K562 (cell line): ENCODE results near the gene VEGFA. TPM values are rescaled to one million over a fixed set of nuclear protein-coding genes. Genes with fewer than 3 reads are reported as not detected.
A peak's percentile ranks its signal among the peaks of the same experiment; 100 is the strongest.

Experiments used
- DNMT1 ChIP-seq: fragments of 450-650 bp; IDR thresholded peaks from 2 replicates; pipeline ENCODE4 v1.6.1; 2016; ENCODE audit warnings: antibody characterized with exemption, mild to moderate bottlenecking
- FOXK1 ChIP-seq: sonication (generic); formaldehyde crosslinking; IDR thresholded peaks from 2 replicates; pipeline ENCODE4 v1.8.0; 2022; ENCODE audit warnings: missing genetic modification reagents, mild to moderate bottlenecking, borderline replicate concordance
- FOXK2 ChIP-seq, 2 experiments: fragments of 450-650 bp; IDR thresholded peaks in 1 of 2; conservative IDR thresholded peaks in 1 of 2; 2 replicates each; pipeline ENCODE4 v1.6.1; 2016; ENCODE audit warnings: low read depth in 2 of 2, mild to moderate bottlenecking in 1 of 2
- HCFC1 ChIP-seq: IDR thresholded peaks from 2 replicates; pipeline ENCODE4 v1.6.1; 2012; ENCODE audit warnings: low read depth, low read length, improper control_type of control experiment
- HNRNPH1 ChIP-seq: fragments of 200-400 bp; formaldehyde crosslinking; optimal IDR thresholded peaks from 2 replicates; pipeline ENCODE3; 2017; ENCODE audit warnings: low read depth, mild to moderate bottlenecking, low read length, moderate library complexity
- NBN ChIP-seq: fragments of 450-650 bp; IDR thresholded peaks from 2 replicates; pipeline ENCODE4 v1.6.1; 2016; ENCODE audit warnings: low read depth, mild to moderate bottlenecking
- PHF8 ChIP-seq: fragments of 200-600 bp; sonication (generic); IDR thresholded peaks from 2 replicates; pipeline ENCODE4 v1.6.1; 2012; ENCODE audit warnings: mixed run types, mild to moderate bottlenecking, inconsistent platforms, low read length, moderate library complexity, borderline replicate concordance
- RB1 ChIP-seq: fragments of 450-650 bp; IDR thresholded peaks from 2 replicates; pipeline ENCODE4 v1.6.1; 2017; ENCODE audit warnings: low read depth, mild to moderate bottlenecking
- RBM14 ChIP-seq: fragments of 200-400 bp; formaldehyde crosslinking; IDR thresholded peaks from 2 replicates; pipeline ENCODE4 v1.6.1; 2018; ENCODE audit warnings: low read depth, mild to moderate bottlenecking, low read length, moderate library complexity, borderline replicate concordance; ENCODE audit not compliant: insufficient read depth
- ZNF253 ChIP-seq: fragments of 250-450 bp; sonication (Bioruptor Pico); conservative IDR thresholded peaks from 2 replicates; pipeline ENCODE4 v1.6.1; 2021; ENCODE audit warnings: mild to moderate bottlenecking
- ZNF766 ChIP-seq: fragments of 200-800 bp; sonication (Bioruptor generic); conservative IDR thresholded peaks from 2 replicates; pipeline ENCODE4 v1.6.1; 2016; ENCODE audit warnings: missing genetic modification characterization, missing compliant biosample characterization
- polyA plus RNA-seq, 8 experiments: library from polyadenylated mRNA; depleted of rRNA in 4 of 8; stranded (reverse) in 5 of 8; unstranded in 3 of 8; fragments of >200 nt; fragmentation: Nextera tagmentation in 2 of 8; fragmentation: Illumina TruSeq in 1 of 8; extraction: Ambion mirVana in 2 of 8; extraction: Trizol in 1 of 8; gene quantifications; 2 replicates each; pipeline versions ENCODE4 v1.2.1 to v1.2.3, GENCODE V29; 2011 to 2014; ENCODE audit warnings: inconsistent platforms in 1 of 8, missing spikeins in 1 of 8
- total RNA-seq, 7 experiments: library from RNA; depleted of rRNA in 6 of 7; stranded (reverse); fragments of >200 nt in 6 of 7; fragmentation: Illumina TruSeq in 2 of 7; extraction: Trizol in 2 of 7; gene quantifications; 2 replicates each; pipeline versions ENCODE4 v1.2.1 to v1.2.3, GENCODE V29; 2011 to 2021; ENCODE audit warnings: low replicate concordance in 1 of 7
- TF ChIP-seq, protein P1 (sequence below): fragments of 250-450 bp; sonication (Bioruptor Pico); IDR thresholded peaks from 2 replicates; pipeline ENCODE4 v1.5.0; 2021; ENCODE audit warnings: mild to moderate bottlenecking, moderate library complexity

Gene VEGFA
- total and polyA plus RNA-seq, 9 of the 15 experiments (the other 6 are each of a cell fraction or from before 2014, with no cell fraction given): 14.0 to 271 (median 124) TPM

DNA sequence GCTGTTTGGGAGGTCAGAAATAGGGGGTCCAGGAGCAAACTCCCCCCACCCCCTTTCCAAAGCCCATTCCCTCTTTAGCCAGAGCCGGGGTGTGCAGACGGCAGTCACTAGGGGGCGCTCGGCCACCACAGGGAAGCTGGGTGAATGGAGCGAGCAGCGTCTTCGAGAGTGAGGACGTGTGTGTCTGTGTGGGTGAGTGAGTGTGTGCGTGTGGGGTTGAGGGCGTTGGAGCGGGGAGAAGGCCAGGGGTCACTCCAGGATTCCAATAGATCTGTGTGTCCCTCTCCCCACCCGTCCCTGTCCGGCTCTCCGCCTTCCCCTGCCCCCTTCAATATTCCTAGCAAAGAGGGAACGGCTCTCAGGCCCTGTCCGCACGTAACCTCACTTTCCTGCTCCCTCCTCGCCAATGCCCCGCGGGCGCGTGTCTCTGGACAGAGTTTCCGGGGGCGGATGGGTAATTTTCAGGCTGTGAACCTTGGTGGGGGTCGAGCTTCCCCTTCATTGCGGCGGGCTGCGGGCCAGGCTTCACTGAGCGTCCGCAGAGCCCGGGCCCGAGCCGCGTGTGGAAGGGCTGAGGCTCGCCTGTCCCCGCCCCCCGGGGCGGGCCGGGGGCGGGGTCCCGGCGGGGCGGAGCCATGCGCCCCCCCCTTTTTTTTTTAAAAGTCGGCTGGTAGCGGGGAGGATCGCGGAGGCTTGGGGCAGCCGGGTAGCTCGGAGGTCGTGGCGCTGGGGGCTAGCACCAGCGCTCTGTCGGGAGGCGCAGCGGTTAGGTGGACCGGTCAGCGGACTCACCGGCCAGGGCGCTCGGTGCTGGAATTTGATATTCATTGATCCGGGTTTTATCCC is at the start of gene VEGFA (continued):
- TF ChIP-seq, protein P1, sequence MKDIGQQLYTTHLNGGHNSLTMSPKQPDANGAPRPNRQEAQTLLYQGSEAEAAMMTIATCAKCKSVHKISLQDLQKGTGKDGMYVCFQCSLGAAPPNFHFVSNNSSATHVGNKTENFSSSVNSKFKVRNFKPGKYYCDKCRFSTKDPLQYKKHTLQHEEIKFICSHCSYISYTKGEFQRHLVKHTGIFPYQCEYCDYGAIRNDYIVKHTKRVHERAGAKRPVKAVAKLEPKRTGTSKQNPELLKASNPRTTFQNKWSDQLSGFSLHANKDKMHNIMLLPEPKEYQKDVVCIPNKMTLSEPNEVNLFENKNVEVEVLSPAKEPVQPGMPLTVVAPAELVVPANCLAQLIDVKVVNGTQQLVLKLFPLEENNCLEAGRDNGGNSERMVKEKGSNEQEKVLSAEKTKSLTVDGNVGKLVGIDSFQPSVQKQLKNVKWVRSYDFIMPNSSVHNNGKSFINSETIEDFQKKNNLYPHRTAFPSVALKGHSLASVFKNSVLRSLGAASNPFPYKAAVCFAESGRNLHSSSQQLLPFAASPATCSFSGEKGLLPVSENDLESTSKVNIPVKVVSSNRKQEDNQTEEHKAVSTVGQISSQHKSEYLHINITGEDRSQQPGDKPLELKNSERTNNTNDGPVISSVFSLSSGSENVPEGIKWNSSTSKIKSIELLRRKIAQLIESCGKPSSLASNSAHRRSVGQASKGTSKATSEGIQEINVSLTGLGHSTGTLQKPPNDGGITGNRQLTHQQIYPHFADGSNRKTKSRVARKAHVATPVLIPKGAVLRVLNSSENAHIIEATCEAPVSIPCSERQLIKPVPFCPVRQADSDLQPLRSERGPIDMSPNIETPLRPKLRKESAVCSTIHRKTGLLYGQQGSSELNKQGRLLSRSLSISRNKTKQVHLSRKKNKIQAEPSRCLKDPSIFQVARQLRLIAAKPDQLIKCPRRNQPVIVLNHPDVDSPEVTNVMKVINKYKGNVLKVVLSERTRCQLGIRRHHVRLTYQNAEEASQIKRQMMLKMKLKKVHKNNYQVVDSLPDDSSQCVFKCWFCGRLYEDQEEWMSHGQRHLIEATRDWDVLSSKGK (CRISPR knock-in tag): no peak
- peak; percentile 38; the same call in 1 of the 2 replicates for TF ChIP-seq ZNF766
- TF ChIP-seq NBN: peak; percentile 62
- TF ChIP-seq FOXK2 (conservative IDR thresholded peaks at IDR 0.05 in 1 of 2, IDR thresholded peaks at IDR 0.05 in 1 of 2; ENCODE audit: low read depth in 2 of 2): peak; percentile 44 to 52; a peak in 2 of 4 replicates
- no peak for TF ChIP-seq DNMT1
- TF ChIP-seq ZNF253 (CRISPR knock-in tag): no peak
- no peak; the same call in 1 of the 2 replicates for TF ChIP-seq FOXK1
- TF ChIP-seq HNRNPH1: no peak
- TF ChIP-seq RB1: peak; percentile 86
- peak; percentile 87; the same call in 1 of the 2 replicates for TF ChIP-seq PHF8
- TF ChIP-seq RBM14: no peak
- TF ChIP-seq HCFC1: no peak
